Measurements from ENCODE around the gene CEACAM7.
"Not testable (repeated sequence)": the region's sequence is repeated elsewhere in the genome, so short reads cannot be mapped to it uniquely, and the experiment has no call there.

The CEACAM7 gene

DNA sequence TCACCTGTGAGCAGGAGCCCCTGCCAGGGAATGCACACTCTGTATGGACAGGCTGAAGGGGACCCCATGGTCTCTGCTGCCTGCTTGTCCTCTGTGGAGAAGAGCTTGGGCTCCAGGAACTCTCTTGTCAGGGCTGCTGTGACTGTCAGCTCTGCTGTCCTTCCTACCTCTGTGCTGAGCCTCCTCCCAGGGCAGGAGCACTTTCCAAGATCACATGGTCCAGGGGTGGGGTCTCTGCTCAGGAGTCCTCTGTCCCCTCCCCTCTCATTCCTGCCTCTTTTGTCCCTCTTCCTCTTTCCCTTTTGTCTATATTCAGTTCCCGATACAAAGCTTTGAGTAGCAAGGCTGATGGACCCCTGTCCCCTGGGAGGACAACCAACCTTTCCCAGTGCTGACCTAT, at the start of gene CEACAM7:
TSS of gene CEACAM7 (minus strand) at position 173 of the 400 bp plus-strand sequence. CDS start at position 68, 105 bp downstream.
- DNase-seq = no peak

- DNase-seq = no peak
These were observed 47.1 kb upstream of the CEACAM7 start for GRCh38 chr19:41735071-41735600.

GRCh38 chr19:41734585-41734984, 46.5 kb upstream of the CEACAM7 start:
- DNase-seq = no peak

DNA sequence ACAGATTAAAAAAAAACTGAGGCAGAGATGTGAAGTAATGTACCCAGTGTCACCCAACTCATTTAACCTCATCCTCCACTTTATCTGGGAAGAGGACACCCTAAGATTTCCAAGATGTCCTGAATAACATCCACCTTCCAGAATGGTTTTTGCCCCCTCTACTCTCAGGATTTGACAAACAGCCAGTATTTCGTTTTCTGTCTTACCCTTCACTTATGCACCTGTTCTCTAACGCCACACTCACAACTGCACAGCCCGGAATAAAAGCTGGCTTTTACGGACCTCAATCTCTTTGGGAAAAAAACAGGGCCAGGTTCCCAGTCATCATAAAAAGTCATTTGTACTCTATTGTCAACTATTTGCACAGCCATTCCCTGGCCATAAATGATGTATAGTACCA, 46.1 kb upstream of the CEACAM7 start:
- no peak for DNase-seq

- DNase-seq = no peak
These were observed 38.4 kb upstream of the CEACAM7 start for GRCh38 chr19:41726493-41726892.

DNA sequence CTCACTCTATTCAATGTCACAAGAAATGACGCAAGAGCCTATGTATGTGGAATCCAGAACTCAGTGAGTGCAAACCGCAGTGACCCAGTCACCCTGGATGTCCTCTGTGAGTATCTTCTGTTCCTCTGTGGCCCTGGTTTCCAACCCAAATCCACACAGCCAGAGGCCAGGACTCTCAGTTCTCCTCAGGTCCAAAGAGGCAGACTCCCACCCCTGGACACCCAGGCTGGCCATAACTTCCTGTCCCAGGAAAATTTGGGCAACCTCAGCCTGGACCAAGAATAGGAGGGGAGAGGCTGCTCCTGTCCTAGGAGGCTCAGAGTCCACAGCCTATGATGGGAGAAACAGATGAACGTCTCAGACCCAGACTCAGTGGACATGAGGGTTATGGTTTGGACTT, 32.0 kb upstream of the CEACAM7 start:
- no peak for DNase-seq

DNA sequence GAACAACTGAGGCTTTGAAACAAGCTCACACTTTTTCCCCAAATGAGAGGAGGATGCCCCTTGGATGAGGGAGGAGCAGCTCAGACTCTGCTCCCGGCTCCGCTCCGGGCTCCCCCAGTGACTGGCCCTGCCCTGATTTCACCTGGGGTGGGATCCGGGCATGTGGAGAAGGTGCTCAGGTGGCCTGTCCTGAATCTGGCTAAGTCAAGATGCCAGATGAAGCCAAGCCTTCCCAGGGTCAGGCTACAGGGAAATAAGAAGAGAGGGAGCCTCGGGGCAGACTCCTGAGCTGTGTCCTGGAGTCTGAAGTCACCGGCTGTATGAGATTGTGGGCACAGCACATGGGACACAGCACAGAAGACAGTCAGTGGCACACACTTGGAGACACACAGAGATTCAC, 30.7 kb upstream of the CEACAM7 start:
- DNase-seq = no peak

- DNase-seq = no peak
These were observed 26.5 kb upstream of the CEACAM7 start for GRCh38 chr19:41714598-41714997.

- DNase-seq = no peak
These were observed 23.5 kb upstream of the CEACAM7 start for GRCh38 chr19:41711376-41712261.

GRCh38 chr19:41709951-41710645, 22.0 kb upstream of the CEACAM7 start:
- DNase-seq = no peak

- DNase-seq = not testable (repeated sequence)
These were observed 21.4 kb upstream of the CEACAM7 start for GRCh38 chr19:41709516-41709915.

DNA sequence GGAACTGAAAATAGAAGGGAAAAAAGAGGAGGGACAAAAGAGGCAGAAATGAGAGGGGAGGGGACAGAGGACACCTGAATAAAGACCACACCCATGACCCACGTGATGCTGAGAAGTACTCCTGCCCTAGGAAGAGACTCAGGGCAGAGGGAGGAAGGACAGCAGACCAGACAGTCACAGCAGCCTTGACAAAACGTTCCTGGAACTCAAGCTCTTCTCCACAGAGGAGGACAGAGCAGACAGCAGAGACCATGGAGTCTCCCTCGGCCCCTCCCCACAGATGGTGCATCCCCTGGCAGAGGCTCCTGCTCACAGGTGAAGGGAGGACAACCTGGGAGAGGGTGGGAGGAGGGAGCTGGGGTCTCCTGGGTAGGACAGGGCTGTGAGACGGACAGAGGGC, 20.4 kb upstream of the CEACAM7 start, which contains the start of gene CEACAM5:
TSS of gene CEACAM5 (plus strand) at position 146 of the 400 bp plus-strand sequence. CDS start at position 252, 106 bp downstream.
- no peak for DNase-seq

DNA sequence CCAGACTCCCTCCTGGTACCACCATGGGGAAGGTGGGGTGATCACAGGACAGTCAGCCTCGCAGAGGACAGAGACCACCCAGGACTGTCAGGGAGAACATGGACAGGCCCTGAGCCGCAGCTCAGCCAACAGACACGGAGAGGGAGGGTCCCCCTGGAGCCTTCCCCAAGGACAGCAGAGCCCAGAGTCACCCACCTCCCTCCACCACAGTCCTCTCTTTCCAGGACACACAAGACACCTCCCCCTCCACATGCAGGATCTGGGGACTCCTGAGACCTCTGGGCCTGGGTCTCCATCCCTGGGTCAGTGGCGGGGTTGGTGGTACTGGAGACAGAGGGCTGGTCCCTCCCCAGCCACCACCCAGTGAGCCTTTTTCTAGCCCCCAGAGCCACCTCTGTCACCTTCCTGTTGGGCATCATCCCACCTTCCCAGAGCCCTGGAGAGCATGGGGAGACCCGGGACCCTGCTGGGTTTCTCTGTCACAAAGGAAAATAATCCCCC, 19.9 kb upstream of the CEACAM7 start:
- DNase-seq = no peak

- DNase-seq = no peak
These were observed 19.4 kb upstream of the CEACAM7 start for GRCh38 chr19:41707502-41707812.

- DNase-seq = peak; percentile 56 to 61
These were observed 18.9 kb upstream of the CEACAM7 start for GRCh38 chr19:41706741-41707501.

- DNase-seq = peak in 1 of 2 experiments; percentile 4
These were observed 17.5 kb upstream of the CEACAM7 start for GRCh38 chr19:41705393-41706174.

DNA sequence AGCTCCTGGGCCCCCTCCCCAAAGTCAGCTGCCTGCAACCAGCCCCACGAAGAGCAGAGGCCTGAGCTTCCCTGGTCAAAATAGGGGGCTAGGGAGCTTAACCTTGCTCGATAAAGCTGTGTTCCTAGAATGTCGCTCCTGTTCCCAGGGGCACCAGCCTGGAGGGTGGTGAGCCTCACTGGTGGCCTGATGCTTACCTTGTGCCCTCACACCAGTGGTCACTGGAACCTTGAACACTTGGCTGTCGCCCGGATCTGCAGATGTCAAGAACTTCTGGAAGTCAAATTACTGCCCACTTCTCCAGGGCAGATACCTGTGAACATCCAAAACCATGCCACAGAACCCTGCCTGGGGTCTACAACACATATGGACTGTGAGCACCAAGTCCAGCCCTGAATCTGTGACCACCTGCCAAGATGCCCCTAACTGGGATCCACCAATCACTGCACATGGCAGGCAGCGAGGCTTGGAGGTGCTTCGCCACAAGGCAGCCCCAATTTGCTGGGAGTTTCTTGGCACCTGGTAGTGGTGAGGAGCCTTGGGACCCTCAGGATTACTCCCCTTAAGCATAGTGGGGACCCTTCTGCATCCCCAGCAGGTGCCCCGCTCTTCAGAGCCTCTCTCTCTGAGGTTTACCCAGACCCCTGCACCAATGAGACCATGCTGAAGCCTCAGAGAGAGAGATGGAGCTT, 15.7 kb upstream of the CEACAM7 start:
- DNase-seq = no peak

GRCh38 chr19:41702171-41702651, 14.1 kb upstream of the CEACAM7 start:
- DNase-seq = no peak

GRCh38 chr19:41701401-41702075, 13.5 kb upstream of the CEACAM7 start:
- no peak for DNase-seq

- DNase-seq = no peak
These were observed 12.5 kb upstream of the CEACAM7 start for GRCh38 chr19:41700381-41701195.
